A549 (cell line): ENCODE measurements around the gene SEMA6C. TPM values are rescaled to one million over a fixed set of nuclear protein-coding genes. Genes with fewer than 3 reads are reported as not detected.

Experiments used
- ATAC-seq, 2 experiments: fragments of 200-7000 bp in 1 of 2; fragments of >200 bp in 1 of 2; cut with Nextera tagmentation in 1 of 2; cut with Tn5 transposase in 1 of 2; 3 replicates each; pipeline versions ENCODE4 v1.8.0 to v1.9.1; 2018 to 2020; ENCODE audit warnings: mild to moderate bottlenecking in 1 of 2, moderate library complexity in 1 of 2
- CTCF ChIA-PET: fragments of 300-600 bp; sonication (Branson Sonifier 250); formaldehyde crosslinking; extraction: SDS; loops from one replicate; lab custom pipeline; 2021; ENCODE audit warnings: antibody characterized with exemption, inconsistent platforms; lab: Yijun Ruan, JAX
- POLR2A ChIA-PET: fragments of 350-600 bp; formaldehyde crosslinking; extraction: SDS; loops from one replicate; lab custom pipeline; 2021; ENCODE audit warnings: antibody characterized with exemption, inconsistent platforms; lab: Yijun Ruan, JAX
- DNase-seq, 2 experiments: peaks; one replicate each; pipeline versions ENCODE4 v3.0.0 to v3.0.0-alpha.2; 2011 to 2016; ENCODE audit warnings: low read depth in 1 of 2, low spot score in 1 of 2
- FAIRE-seq: peaks from 2 replicates; lab custom pipeline; 2011; peaks lifted over from hg19 to GRCh38; lab: Jason Lieb, UNC
- H3K27ac ChIP-seq, 2 experiments: fragments of >200 bp; sonication (Bioruptor Twin); formaldehyde crosslinking; 3 replicates each; pipeline ENCODE4 v1.5.1; 2016 to 2017
- H3K4me1 ChIP-seq: fragments of >200 bp; sonication (Bioruptor Twin); formaldehyde crosslinking; 3 replicates; pipeline ENCODE4 v1.6.1; 2016
- H3K4me2 ChIP-seq: fragments of >200 bp; sonication (Bioruptor Twin); formaldehyde crosslinking; 3 replicates; pipeline ENCODE4 v1.6.1; 2016
- H3K4me3 ChIP-seq: fragments of >200 bp; sonication (Bioruptor Twin); formaldehyde crosslinking; 3 replicates; pipeline ENCODE4 v1.5.1; 2016
- H3K9me3 ChIP-seq: fragments of >200 bp; sonication (Bioruptor Twin); formaldehyde crosslinking; 3 replicates; pipeline ENCODE4 v1.6.1; 2016
- BHLHE40 ChIP-seq: IDR thresholded peaks from 2 replicates; pipeline ENCODE4 v1.6.1; 2012; ENCODE audit warnings: low read depth, low read length, inconsistent platforms
- CBX2 ChIP-seq: fragments of 200-600 bp; sonication (generic); IDR thresholded peaks from 2 replicates; pipeline ENCODE4 v1.6.1; 2016; ENCODE audit warnings: low read depth, mild to moderate bottlenecking, borderline replicate concordance
- CTCF ChIP-seq: fragments of >200 bp; sonication (Bioruptor Twin); formaldehyde crosslinking; IDR thresholded peaks from 3 replicates; pipeline ENCODE4 v1.5.1; 2016
- EHF ChIP-seq: fragments of 250-450 bp; sonication (Bioruptor Pico); IDR thresholded peaks from 2 replicates; pipeline ENCODE4 v1.5.0; 2020; ENCODE audit warnings: mild to moderate bottlenecking
- EHMT2 ChIP-seq: fragments of 200-600 bp; sonication (generic); IDR thresholded peaks from 2 replicates; pipeline ENCODE4 v1.6.1; 2016; ENCODE audit warnings: antibody characterized with exemption, low read depth, mild to moderate bottlenecking, moderate library complexity
- ESRRA ChIP-seq: fragments of 150-350 bp; IDR thresholded peaks from 2 replicates; pipeline ENCODE4 v1.6.1; 2014; ENCODE audit warnings: mild to moderate bottlenecking, low read length, borderline replicate concordance
- FOXS1 ChIP-seq: fragments of 250-450 bp; sonication (Bioruptor Pico); IDR thresholded peaks from 2 replicates; pipeline ENCODE4 v1.5.0; 2020; ENCODE audit warnings: mild to moderate bottlenecking, moderate library complexity
- HEYL ChIP-seq: fragments of 250-450 bp; sonication (Bioruptor Pico); IDR thresholded peaks from 2 replicates; pipeline ENCODE4 v1.8.0; 2021; ENCODE audit warnings: mild to moderate bottlenecking, moderate library complexity
- HOXA7 ChIP-seq: fragments of 250-450 bp; sonication (Bioruptor Pico); IDR thresholded peaks from 2 replicates; pipeline ENCODE4 v1.5.0; 2020; ENCODE audit warnings: mild to moderate bottlenecking, moderate library complexity
- HOXB13 ChIP-seq: fragments of 250-450 bp; sonication (Bioruptor Pico); IDR thresholded peaks from 2 replicates; pipeline ENCODE4 v1.5.0; 2020; ENCODE audit warnings: low read depth, mild to moderate bottlenecking, moderate library complexity
- HOXB5 ChIP-seq: fragments of 250-450 bp; sonication (Bioruptor Pico); IDR thresholded peaks from 2 replicates; pipeline ENCODE4 v1.5.0; 2020; ENCODE audit warnings: mild to moderate bottlenecking, moderate library complexity
- JUN ChIP-seq, 2 experiments: fragments of >200 bp; sonication (Bioruptor Twin); formaldehyde crosslinking; IDR thresholded peaks; 2 replicates in 1 of 2; 3 replicates in 1 of 2; pipeline ENCODE4 v1.6.1; 2016 to 2017
- KDM5A ChIP-seq: fragments of 200-600 bp; sonication (generic); IDR thresholded peaks from 2 replicates; pipeline ENCODE4 v1.6.1; 2016; ENCODE audit warnings: antibody characterized with exemption, mild to moderate bottlenecking
- MAFK ChIP-seq: fragments of 450-650 bp; IDR thresholded peaks from 2 replicates; pipeline ENCODE4 v1.6.1; 2014; ENCODE audit not compliant: partially characterized antibody
- RARB ChIP-seq: fragments of 250-450 bp; sonication (Bioruptor Pico); IDR thresholded peaks from 2 replicates; pipeline ENCODE4 v1.8.0; 2021; ENCODE audit warnings: mild to moderate bottlenecking, moderate library complexity
- RCOR1 ChIP-seq: fragments of 150-350 bp; IDR thresholded peaks from 2 replicates; pipeline ENCODE4 v1.6.1; 2014; ENCODE audit warnings: antibody characterized with exemption, low read length, low read depth
- RFX5 ChIP-seq: fragments of 450-650 bp; IDR thresholded peaks from 2 replicates; pipeline ENCODE4 v1.7.1; 2014; ENCODE audit warnings: antibody characterized with exemption, mild to moderate bottlenecking, moderate library complexity
- USF2 ChIP-seq: fragments of 450-650 bp; IDR thresholded peaks from 2 replicates; pipeline ENCODE4 v1.6.1; 2014; ENCODE audit warnings: antibody characterized with exemption
- ZSCAN20 ChIP-seq: fragments of 250-450 bp; sonication (Bioruptor Pico); IDR thresholded peaks from 2 replicates; pipeline ENCODE4 v1.8.0; 2022; ENCODE audit warnings: mild to moderate bottlenecking, moderate library complexity
- WGBS: methylation state at CpG from one replicate; pipeline ENCODE4 v1.1.6; 2017; ENCODE audit errors: missing lambda C conversion rate; 5-methylcytosine and 5-hydroxymethylcytosine counted together
- polyA plus RNA-seq, 4 experiments: library from polyadenylated mRNA; depleted of rRNA in 3 of 4; stranded (reverse); fragments of >200 nt; fragmentation: RNase III in 1 of 4; extraction: RNeasy Plus Mini Kit Qiagen cat#74134 plus additional on column Dnase treatment in 1 of 4; gene quantifications; 2 replicates in 3 of 4; 3 replicates in 1 of 4; pipeline ENCODE4 v1.2.3, GENCODE V29; 2011 to 2017
- TF ChIP-seq, protein P1 (sequence below): fragments of 250-450 bp; sonication (Bioruptor Pico); IDR thresholded peaks from 2 replicates; pipeline ENCODE4 v1.5.0; 2021; ENCODE audit warnings: mild to moderate bottlenecking, moderate library complexity, borderline replicate concordance
- TF ChIP-seq, protein P2 (sequence below): fragments of >200 bp; sonication (Bioruptor Twin); formaldehyde crosslinking; IDR thresholded peaks from 2 replicates; pipeline ENCODE4 v1.6.1; 2016
- TF ChIP-seq, protein P3 (sequence below): IDR thresholded peaks from 2 replicates; pipeline ENCODE4 v1.6.1; 2012; ENCODE audit warnings: low read depth, borderline replicate concordance
- TF ChIP-seq, protein P4 (sequence below): fragments of 250-450 bp; sonication (Bioruptor Pico); IDR thresholded peaks from 2 replicates; pipeline ENCODE4 v1.5.0; 2020; ENCODE audit warnings: low read depth, mild to moderate bottlenecking, moderate library complexity

Gene SEMA6C
- polyA plus RNA-seq, 2 of the 4 experiments (the other 2 are of a cell fraction), result 1.3 to 1.6 TPM

- no peak for TF ChIP-seq KDM5A
- TF ChIP-seq HOXA7 (CRISPR knock-in tag), result no peak
- no peak for TF ChIP-seq HOXB5 (CRISPR knock-in tag)
- no peak for TF ChIP-seq HEYL
- no peak for TF ChIP-seq BHLHE40
- TF ChIP-seq HOXB13, result no peak
- TF ChIP-seq ZSCAN20 (CRISPR knock-in tag), result no peak
- TF ChIP-seq MAFK, result no peak
- TF ChIP-seq, protein P1, sequence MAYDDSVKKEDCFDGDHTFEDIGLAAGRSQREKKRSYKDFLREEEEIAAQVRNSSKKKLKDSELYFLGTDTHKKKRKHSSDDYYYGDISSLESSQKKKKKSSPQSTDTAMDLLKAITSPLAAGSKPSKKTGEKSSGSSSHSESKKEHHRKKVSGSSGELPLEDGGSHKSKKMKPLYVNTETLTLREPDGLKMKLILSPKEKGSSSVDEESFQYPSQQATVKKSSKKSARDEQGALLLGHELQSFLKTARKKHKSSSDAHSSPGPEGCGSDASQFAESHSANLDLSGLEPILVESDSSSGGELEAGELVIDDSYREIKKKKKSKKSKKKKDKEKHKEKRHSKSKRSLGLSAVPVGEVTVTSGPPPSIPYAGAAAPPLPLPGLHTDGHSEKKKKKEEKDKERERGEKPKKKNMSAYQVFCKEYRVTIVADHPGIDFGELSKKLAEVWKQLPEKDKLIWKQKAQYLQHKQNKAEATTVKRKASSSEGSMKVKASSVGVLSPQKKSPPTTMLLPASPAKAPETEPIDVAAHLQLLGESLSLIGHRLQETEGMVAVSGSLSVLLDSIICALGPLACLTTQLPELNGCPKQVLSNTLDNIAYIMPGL (CRISPR knock-in tag), result no peak
- no peak for DNase-seq
- no peak for FAIRE-seq
- ChIA-PET POLR2A (no interaction called here), CTCF (interaction anchor here (1.4 to 2.7 kb wide), 2 partner anchors 18 to 67 kb away, joined by 6 to 8 read pairs; partner anchors contain the start of gene GABPB2)
- Histone ChIP-seq H3K4me1 (no peaks in the 10 kb centered on the region), H3K4me3 (no peak overlapping the region), H3K27ac (no peak overlapping the region), H3K4me2 (no peak overlapping the region), H3K9me3 (no peaks in the 10 kb centered on the region)
- 87% methylated on average over 7 of the region's 7 CpGs for WGBS
- no peak for ATAC-seq
These were observed 8.6 kb downstream of the SEMA6C start for GRCh38 chr1:151137789-151138188.

DNA sequence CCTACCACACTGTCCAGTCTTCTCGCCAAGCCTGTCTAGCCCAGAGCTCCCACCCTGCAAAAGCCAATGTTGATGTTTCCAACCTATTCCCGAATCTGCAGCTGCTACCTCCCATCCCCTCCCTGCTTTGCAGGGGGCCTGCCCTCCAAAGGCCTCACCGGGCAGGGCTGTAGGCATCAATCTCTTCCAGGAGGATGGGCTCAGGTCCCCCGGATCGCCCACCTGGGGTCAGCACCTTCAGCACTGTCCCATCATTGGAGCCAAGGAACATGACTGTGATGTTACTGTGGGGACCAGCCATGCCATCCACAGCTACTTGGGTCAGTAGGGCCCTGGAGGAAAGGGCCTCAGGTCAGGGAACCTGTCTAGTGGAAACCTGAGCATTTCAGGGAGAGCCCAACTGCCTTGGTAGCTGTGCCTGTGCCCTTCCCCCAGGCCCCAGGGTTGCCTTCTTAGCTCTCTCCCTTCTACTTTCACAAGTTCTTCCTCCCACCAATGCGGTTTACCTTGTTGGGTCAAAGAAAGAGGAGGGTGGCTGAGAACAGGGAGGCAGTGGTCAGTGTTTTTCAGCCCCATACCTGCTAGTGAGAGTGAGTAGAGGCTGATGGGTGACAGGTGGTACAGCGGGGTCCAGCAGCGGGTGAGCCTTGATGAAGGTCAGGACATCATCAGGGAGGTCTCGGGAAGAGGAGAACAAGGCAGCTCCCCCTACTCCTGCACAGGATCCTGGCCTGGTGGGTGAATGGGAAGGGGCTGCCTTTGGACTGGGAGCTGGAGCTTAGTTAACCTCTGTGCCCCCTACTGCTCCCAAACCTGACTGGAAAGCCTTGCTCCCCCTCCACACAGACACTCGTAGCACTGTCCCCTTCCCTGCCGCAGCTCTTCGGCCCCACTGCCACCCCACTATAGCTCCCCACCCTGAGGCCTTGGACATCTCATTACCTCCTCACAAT, 10.7 kb downstream of the SEMA6C start:
- Histone ChIP-seq H3K9me3 (no peaks in the 10 kb centered on the region), H3K4me3 (no peak overlapping the region)
- TF ChIP-seq HEYL, result no peak
- TF ChIP-seq CTCF, result no peak
- TF ChIP-seq CBX2, result no peak
- TF ChIP-seq HOXB13, result no peak
- TF ChIP-seq JUN (IDR thresholded peaks at IDR 0.05), result no peak
- TF ChIP-seq, all 56 proteins: peak for 0
- FAIRE-seq, result no peak
- DNase-seq, result no peak
- peak in 1 of 2 experiments; percentile 39; a peak in 2 of 6 replicates for ATAC-seq
- WGBS, result 78% methylated on average over 12 of the region's 12 CpGs
- Histone ChIP-seq H3K27ac (no peak overlapping the region), H3K4me1 (no peaks in the 10 kb centered on the region), H3K4me2 (no peak overlapping the region)
- ChIA-PET CTCF (interaction anchor here (1.0 to 3.8 kb wide), 9 partner anchors 9 to 65 kb away, joined by 3 to 23 read pairs (median 4); partner anchors contain the start of genes GABPB2 and TNFAIP8L2), POLR2A (no interaction called here)

GRCh38 chr1:151134991-151135390, 11.4 kb downstream of the SEMA6C start:
- POLR2A ChIA-PET, result no interaction called here

More at GRCh38 chr1:151134991-151135390, 11.4 kb downstream of the SEMA6C start:
- no peaks in the 10 kb centered on the region for H3K9me3 ChIP-seq
- H3K4me3 ChIP-seq, result no peak overlapping the region
- TF ChIP-seq, protein P2, sequence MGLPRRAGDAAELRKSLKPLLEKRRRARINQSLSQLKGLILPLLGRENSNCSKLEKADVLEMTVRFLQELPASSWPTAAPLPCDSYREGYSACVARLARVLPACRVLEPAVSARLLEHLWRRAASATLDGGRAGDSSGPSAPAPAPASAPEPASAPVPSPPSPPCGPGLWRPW, result no peak
- TF ChIP-seq, protein P3, sequence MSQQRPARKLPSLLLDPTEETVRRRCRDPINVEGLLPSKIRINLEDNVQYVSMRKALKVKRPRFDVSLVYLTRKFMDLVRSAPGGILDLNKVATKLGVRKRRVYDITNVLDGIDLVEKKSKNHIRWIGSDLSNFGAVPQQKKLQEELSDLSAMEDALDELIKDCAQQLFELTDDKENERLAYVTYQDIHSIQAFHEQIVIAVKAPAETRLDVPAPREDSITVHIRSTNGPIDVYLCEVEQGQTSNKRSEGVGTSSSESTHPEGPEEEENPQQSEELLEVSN, result no peak
- TF ChIP-seq, protein P4, sequence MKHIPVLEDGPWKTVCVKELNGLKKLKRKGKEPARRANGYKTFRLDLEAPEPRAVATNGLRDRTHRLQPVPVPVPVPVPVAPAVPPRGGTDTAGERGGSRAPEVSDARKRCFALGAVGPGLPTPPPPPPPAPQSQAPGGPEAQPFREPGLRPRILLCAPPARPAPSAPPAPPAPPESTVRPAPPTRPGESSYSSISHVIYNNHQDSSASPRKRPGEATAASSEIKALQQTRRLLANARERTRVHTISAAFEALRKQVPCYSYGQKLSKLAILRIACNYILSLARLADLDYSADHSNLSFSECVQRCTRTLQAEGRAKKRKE, result no peak
- no peak for TF ChIP-seq RFX5
- no peak for TF ChIP-seq EHF (CRISPR knock-in tag)
- TF ChIP-seq CBX2, result no peak
- no peak for TF ChIP-seq FOXS1 (CRISPR knock-in tag)
- no peak for TF ChIP-seq ESRRA
- no peak for TF ChIP-seq USF2
- TF ChIP-seq KDM5A, result no peak
- TF ChIP-seq EHMT2, result no peak
- no peak for TF ChIP-seq RCOR1
- TF ChIP-seq HOXA7 (CRISPR knock-in tag), result no peak
- TF ChIP-seq RARB (CRISPR knock-in tag), result no peak
- no peak overlapping the region for H3K27ac ChIP-seq
- no peaks in the 10 kb centered on the region for H3K4me1 ChIP-seq
- DNase-seq (no peak), FAIRE-seq (no peak), ATAC-seq (no peak; a peak in 1 of 6 replicates)
- WGBS, result 84% methylated on average over 7 of the region's 7 CpGs
- H3K4me2 ChIP-seq, result no peak overlapping the region
- CTCF ChIA-PET, result interaction anchor here (0.9 to 3.8 kb wide), 10 partner anchors 10 to 64 kb away, joined by 3 to 23 read pairs (median 4); partner anchors contain the start of genes GABPB2 and TNFAIP8L2
